ENCODE data around the gene FLT1.

FLT1 gene

DNA sequence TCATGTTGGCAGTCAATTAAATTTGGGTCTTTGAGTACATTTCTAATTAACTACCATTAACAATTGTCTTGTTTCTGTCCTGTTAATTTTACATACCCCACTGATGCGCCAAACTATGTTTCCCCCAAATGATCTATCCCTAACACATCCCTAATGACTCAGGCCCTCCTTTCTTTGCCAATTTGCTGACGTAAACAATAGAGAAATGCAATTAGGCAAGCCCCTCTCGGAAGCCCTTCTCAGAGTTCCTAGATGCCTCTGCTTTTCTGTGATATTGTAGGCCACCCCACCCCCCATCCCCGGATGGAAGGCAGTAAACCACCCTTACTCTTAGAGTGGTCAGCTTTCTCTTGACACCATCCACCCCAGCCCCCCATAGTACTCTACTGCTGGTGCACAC lies 74.2 kb downstream of the FLT1 start:
- no peak for DNase-seq

DNA sequence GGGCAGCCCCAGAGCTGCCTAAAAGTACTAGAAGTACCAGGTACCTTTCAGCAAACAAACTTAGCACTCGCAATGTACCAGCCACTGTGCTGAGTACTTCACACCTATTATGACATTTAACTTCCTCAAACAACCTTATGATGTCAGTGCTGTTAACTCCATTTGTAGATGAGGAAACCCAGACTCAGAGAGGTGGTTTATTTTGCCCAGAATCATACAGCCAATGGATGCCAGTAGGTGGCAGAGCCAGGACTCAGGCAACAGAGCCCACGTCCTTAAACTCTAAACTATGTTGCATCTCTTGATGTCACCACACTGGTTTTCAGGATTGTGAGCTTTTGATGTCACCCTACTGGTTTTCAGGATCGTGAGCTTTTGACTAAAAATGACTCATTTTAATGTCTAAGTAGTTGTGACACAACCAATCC lies 78.9 kb downstream of the FLT1 start:
- DNase-seq, result no peak

- DNase-seq, result no peak
Measured at GRCh38 chr13:28413999-28414398, 80.9 kb downstream of the FLT1 start.

DNA sequence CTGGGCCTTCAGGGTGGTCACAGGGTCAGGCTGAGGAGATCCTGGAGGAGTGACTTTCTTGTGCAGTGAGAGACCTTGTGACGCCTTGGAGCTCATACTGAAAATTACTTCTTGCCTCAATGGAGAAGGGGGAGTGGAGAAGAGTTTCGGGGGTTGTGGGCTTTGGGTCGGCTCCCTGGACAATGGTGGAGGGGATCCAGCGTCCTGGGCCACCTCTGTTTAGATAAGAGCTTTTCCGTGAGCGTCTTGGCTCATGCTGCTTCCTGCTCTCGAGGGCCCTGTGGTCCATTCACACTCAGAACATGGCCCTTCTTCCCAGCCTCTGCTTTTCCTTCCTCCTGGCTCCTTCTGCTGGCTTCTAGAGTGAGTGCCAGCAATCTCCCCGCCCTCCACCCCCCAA lies 81.9 kb downstream of the FLT1 start:
- DNase-seq, result no peak

GRCh38 chr13:28411831-28412353 lies 83.0 kb downstream of the FLT1 start:
- no peak for DNase-seq

DNA sequence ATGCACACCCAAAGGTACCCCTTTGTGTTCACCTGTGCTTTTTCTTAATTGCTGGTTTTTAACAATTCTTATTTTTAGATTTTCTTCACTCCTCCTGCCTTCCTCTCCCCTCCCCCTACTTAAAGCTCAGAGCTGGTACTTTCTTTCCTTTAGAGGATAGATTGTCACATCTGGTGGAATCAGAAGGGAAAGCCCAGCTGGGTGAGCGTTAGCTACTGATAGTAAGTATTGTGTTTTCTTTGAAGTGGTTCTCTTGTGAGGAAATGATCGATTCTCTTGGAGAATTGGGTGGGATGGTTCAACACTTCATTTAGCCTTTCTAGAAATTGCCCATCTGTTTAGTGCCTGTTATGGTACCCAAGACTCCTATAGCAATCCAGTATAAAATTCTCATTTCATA lies 84.8 kb downstream of the FLT1 start:
- DNase-seq, result no peak

DNA sequence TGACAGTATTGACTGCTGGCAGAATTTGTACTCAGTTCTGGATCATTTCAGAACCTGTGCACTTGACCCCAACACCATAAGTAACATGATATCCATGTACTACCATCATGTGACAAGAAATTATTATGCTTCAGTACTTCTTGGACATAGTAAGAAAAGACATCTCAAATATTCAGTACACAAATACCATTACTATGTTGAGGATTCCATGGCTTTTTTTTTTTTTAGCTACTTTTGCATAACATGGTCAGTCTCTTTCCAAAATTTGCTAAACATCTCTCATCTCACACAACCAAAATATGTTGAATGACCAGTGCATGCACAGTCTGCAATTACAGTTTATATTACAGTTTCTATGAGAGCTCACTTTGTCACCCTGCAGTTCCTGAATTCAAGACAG lies 85.3 kb downstream of the FLT1 start:
- no peak for DNase-seq

DNA sequence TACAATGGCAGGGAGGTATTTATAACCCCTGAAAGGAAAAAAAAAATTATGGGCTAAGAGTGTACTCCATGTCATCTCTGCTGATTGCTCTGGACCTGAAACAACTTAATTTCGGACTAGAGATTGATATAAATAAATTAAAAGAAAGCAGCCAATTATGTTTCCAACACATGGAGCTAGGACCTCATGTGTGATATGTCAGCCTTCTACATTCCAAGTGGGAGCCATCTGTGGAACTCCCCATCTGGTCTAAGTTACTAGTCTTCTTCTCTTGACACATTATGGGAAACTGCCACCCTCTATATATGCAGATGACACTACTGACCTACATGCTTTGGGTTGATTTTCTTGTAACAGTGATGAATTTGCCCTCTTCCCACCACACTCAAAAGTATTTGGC lies 86.1 kb downstream of the FLT1 start:
- no peak for DNase-seq

GRCh38 chr13:28408235-28408848 lies 86.6 kb downstream of the FLT1 start:
- no peak for DNase-seq

- DNase-seq, result no peak
Measured at GRCh38 chr13:28406733-28407266, 88.1 kb downstream of the FLT1 start.

- no peak for DNase-seq
Measured at GRCh38 chr13:28402057-28402381, 92.9 kb downstream of the FLT1 start.

DNA sequence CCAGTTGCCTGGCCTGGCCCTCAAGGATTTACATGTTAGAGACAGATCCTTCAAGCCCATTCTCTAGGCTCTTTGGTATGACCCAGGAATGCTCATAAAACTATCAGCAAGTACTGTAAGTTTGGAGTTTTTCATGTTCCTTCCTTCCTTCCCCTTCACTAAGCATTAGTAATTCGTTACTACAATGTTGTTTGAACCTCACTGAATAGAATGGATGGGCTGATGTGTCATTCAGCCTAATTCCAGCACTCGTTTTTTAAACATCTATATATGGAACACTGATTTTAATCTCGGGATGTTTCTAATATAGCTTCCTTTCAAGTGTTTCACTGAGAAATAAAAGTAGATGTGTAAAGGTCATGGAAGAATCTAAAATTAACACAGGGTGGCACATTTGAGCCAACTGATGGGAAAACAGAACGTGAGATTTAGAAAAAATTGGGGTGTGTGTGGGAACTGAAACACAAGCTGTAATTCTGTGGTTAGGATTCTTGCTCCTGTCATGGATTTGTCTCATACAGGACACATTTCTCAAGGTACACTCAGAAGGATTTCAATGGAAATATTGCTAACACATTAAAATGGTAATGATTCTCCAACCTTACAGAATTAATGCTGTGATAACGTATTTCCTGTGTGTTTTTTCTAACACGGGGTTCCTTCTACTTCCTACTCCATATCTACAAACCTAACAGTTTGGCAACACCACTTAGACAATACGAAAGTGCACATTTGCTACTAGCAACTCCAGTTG lies 93.4 kb downstream of the FLT1 start:
- no peak for DNase-seq

GRCh38 chr13:28396053-28396452 lies 98.9 kb downstream of the FLT1 start:
- DNase-seq, result no peak

DNA sequence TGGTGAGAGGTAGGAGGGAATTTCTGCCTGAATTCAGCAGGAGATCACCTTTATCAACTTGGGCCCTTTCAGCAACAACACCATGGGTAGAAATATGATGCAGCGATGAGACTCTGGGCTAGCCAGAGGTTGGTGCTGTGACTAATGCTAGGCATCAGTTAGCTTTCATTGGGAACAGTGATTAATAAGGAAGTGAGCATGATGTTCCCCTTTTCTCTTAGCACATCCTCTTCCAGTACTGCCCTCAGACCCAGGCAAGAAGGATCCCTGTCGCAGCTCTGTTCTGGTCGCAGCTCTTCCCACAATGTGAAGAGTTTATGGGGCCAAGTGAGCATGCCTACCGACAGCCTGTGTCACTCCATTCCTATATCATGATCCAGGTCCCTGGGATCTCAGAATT lies 100.5 kb downstream of the FLT1 start:
- DNase-seq, result no peak

DNA sequence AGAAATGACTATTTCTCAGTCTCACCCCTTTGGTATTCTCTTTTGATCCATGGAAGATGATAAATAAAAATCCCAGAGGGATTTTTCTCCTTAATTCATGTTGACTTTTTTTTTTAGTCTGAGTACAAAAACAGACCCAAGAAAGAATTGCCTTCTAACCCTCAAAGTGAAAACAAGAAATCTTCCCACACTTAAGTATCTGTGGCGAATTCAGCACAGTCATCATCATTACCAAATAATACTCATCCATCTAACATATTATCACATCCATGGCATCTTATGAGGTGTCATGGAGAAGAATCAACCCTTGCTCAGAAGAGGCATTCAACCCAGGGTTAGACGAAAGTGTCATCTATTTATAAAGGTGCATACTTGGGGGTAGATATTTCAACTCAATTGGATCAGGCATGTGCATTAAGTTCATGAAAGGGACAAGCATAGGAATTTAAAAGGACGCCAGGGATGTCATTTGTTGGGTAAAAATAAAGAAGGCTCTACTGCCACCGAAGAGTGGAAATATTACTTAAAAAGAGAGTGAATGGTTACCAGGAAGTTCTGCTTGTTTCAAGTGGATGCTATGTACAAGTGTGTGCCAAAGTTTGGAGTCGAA lies 101.9 kb downstream of the FLT1 start:
- no peak for DNase-seq

- DNase-seq, result no peak
Measured at GRCh38 chr13:28392428-28392827, 102.5 kb downstream of the FLT1 start.

- no peak for DNase-seq
Measured at GRCh38 chr13:28387740-28388501, 107.0 kb downstream of the FLT1 start.

DNA sequence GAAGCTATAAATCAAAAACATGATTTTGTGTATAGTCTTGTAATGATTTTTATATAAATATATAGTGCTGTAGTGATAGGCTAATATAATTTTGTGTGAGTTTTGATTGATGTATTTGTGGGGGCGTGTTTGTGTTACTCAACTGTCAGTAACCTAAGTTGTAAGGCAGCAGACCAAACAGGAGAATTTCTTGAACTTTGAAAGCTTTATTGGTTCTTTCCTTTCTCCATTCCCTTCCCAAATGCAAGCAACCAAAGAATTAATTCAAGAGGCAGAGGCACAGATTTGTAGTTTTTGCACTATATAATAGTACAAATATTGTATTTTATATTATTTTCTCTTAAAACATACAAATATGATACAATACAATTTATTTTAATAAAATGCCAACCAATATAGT lies 109.6 kb downstream of the FLT1 start:
- DNase-seq, result no peak

DNA sequence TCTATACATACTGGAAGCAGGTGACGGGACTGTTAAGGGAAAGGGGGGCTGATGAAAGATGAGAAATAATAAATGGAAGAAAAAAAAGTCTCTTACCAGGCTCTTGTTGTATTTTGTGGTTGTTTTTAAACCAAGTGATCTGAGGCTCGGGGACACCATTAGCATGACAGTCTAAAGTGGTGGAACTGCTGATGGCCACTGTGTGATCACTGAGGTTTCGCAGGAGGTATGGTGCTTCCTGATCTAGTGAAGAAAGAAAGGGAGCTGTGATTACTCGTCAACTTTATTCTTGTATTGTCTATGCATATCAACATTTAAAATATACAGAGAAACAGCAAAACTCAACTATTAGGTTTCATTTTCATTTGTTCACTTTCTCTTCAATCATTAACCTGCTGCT lies 110.1 kb downstream of the FLT1 start:
- no peak for DNase-seq

DNA sequence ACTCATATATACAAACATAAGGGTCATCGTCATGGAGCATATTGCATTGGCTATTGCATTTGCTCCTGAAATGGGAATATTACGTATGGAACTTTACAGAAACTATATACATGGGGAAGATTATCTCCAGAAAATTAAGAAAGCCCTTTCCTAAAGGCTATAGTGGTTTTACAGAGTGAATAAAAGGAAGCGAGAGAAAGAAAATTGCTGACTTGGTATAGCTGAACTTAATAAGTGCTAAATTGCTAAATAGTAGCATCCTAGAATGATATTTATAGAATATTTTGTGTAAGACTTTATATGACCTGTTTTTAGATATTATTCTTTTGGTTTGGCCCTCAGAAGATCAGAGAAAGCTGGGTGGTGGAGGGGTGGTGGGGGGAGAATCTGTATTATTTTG lies 114.6 kb downstream of the FLT1 start:
- no peak for DNase-seq

GRCh38 chr13:28379371-28380083 lies 115.4 kb downstream of the FLT1 start:
- no peak for DNase-seq

- DNase-seq, result no peak
Measured at GRCh38 chr13:28376604-28377003, 118.3 kb downstream of the FLT1 start.
